SK-N-SH treated with all-trans-retinoic acid at 6 μM for 48 hours (cell line): ENCODE measurements around the gene EPS8L2.

Source experiments
- ATAC-seq: fragments of 200-7000 bp; cut with Tn5 transposase; 3 replicates; pipeline ENCODE4 v1.9.1; 2020; ENCODE audit warnings: mild to moderate bottlenecking, moderate library complexity
- ARNTL ChIP-seq: fragments of 450-650 bp; formaldehyde crosslinking; IDR thresholded peaks from 2 replicates; pipeline ENCODE4 v1.5.0; 2020; ENCODE audit warnings: low read depth, mild to moderate bottlenecking, moderate library complexity, borderline replicate concordance
- BACH2 ChIP-seq: fragments of 250-450 bp; sonication (Bioruptor Pico); IDR thresholded peaks from 2 replicates; pipeline ENCODE4 v1.9.0; 2021; ENCODE audit warnings: mild to moderate bottlenecking, borderline replicate concordance
- CSDC2 ChIP-seq: fragments of 250-450 bp; sonication (Bioruptor Pico); IDR thresholded peaks from 2 replicates; pipeline ENCODE4 v1.5.0; 2020; ENCODE audit warnings: mild to moderate bottlenecking, moderate library complexity
- ESRRG ChIP-seq: fragments of 250-450 bp; sonication (Bioruptor Pico); IDR thresholded peaks from 2 replicates; pipeline ENCODE4 v1.6.1; 2021; ENCODE audit warnings: mild to moderate bottlenecking
- GLIS3 ChIP-seq: fragments of 250-450 bp; sonication (Bioruptor Pico); IDR thresholded peaks from 2 replicates; pipeline ENCODE4 v1.5.0; 2020; ENCODE audit warnings: mild to moderate bottlenecking, moderate library complexity
- ISL1 ChIP-seq: fragments of 250-450 bp; sonication (Bioruptor Pico); IDR thresholded peaks from 2 replicates; pipeline ENCODE4 v2.1.2; 2022; ENCODE audit warnings: mild to moderate bottlenecking, moderate library complexity
- OSR1 ChIP-seq: fragments of 250-450 bp; sonication (Bioruptor Pico); IDR thresholded peaks from 2 replicates; pipeline ENCODE4 v1.8.0; 2022; ENCODE audit warnings: moderate library complexity, mild to moderate bottlenecking, inconsistent platforms
- PATZ1 ChIP-seq: fragments of 250-450 bp; sonication (Bioruptor Pico); IDR thresholded peaks from 2 replicates; pipeline ENCODE4 v1.8.0; 2020; ENCODE audit warnings: mild to moderate bottlenecking, moderate library complexity, borderline replicate concordance
- POU6F1 ChIP-seq: fragments of 250-450 bp; sonication (Bioruptor Pico); IDR thresholded peaks from 2 replicates; pipeline ENCODE4 v1.8.0; 2021; ENCODE audit warnings: low read depth, mild to moderate bottlenecking, moderate library complexity, borderline replicate concordance
- PPARA ChIP-seq: fragments of 250-450 bp; sonication (Bioruptor Pico); IDR thresholded peaks from 2 replicates; pipeline ENCODE4 v1.5.0; 2020; ENCODE audit warnings: mild to moderate bottlenecking, borderline replicate concordance
- RARB ChIP-seq: fragments of 250-450 bp; sonication (Bioruptor Pico); IDR thresholded peaks from 2 replicates; pipeline ENCODE4 v1.8.0; 2021; ENCODE audit warnings: mild to moderate bottlenecking, moderate library complexity
- SNAI2 ChIP-seq: fragments of 250-450 bp; sonication (Bioruptor Pico); IDR thresholded peaks from 2 replicates; pipeline ENCODE4 v1.5.0; 2020; ENCODE audit warnings: mild to moderate bottlenecking, moderate library complexity
- TCF4 ChIP-seq: fragments of 250-450 bp; sonication (Bioruptor Pico); IDR thresholded peaks from 2 replicates; pipeline ENCODE4 v1.8.0; 2021; ENCODE audit warnings: mild to moderate bottlenecking, moderate library complexity, borderline replicate concordance
- TOX ChIP-seq: fragments of 250-450 bp; sonication (Bioruptor Pico); IDR thresholded peaks from 2 replicates; pipeline ENCODE4 v1.8.0; 2021; ENCODE audit warnings: mild to moderate bottlenecking, moderate library complexity, borderline replicate concordance
- TSHZ2 ChIP-seq: fragments of 250-450 bp; sonication (Bioruptor Pico); IDR thresholded peaks from 2 replicates; pipeline ENCODE4 v1.5.0; 2020; ENCODE audit warnings: mild to moderate bottlenecking, moderate library complexity
- ZC3H10 ChIP-seq: fragments of 250-450 bp; sonication (Bioruptor Pico); IDR thresholded peaks from 2 replicates; pipeline ENCODE4 v1.5.1; 2021; ENCODE audit warnings: mild to moderate bottlenecking, moderate library complexity
- ZFP3 ChIP-seq: fragments of 250-450 bp; sonication (Bioruptor Pico); IDR thresholded peaks from 2 replicates; pipeline ENCODE4 v1.5.0; 2020; ENCODE audit warnings: mild to moderate bottlenecking, moderate library complexity
- ZFP30 ChIP-seq: fragments of 450-650 bp; formaldehyde crosslinking; IDR thresholded peaks from 2 replicates; pipeline ENCODE4 v1.5.0; 2022; ENCODE audit warnings: mild to moderate bottlenecking, moderate library complexity
- ZNF70 ChIP-seq: fragments of 450-650 bp; formaldehyde crosslinking; IDR thresholded peaks from 2 replicates; pipeline ENCODE4 v1.5.0; 2020; ENCODE audit warnings: mild to moderate bottlenecking, moderate library complexity
- ZNF8 ChIP-seq: fragments of 450-650 bp; formaldehyde crosslinking; IDR thresholded peaks from 2 replicates; pipeline ENCODE4 v1.5.0; 2020; ENCODE audit warnings: mild to moderate bottlenecking, moderate library complexity
- TF ChIP-seq, protein P1 (sequence below): fragments of 250-450 bp; sonication (Bioruptor Pico); IDR thresholded peaks from 2 replicates; pipeline ENCODE4 v1.5.1; 2020; ENCODE audit warnings: low read depth, mild to moderate bottlenecking, moderate library complexity

Gene EPS8L2

GRCh38 chr11:678297-678696 is 27.7 kb upstream of the EPS8L2 start:
- no peak for ATAC-seq
- no peak for TF ChIP-seq ZFP30
- no peak for TF ChIP-seq TSHZ2
- no peak for TF ChIP-seq ZNF8 (CRISPR knock-in tag)
- TF ChIP-seq, protein P1, sequence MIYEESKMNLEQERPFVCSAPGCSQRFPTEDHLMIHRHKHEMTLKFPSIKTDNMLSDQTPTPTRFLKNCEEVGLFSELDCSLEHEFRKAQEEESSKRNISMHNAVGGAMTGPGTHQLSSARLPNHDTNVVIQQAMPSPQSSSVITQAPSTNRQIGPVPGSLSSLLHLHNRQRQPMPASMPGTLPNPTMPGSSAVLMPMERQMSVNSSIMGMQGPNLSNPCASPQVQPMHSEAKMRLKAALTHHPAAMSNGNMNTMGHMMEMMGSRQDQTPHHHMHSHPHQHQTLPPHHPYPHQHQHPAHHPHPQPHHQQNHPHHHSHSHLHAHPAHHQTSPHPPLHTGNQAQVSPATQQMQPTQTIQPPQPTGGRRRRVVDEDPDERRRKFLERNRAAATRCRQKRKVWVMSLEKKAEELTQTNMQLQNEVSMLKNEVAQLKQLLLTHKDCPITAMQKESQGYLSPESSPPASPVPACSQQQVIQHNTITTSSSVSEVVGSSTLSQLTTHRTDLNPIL (CRISPR knock-in tag), result no peak
- TF ChIP-seq ESRRG (CRISPR knock-in tag), result no peak
- TF ChIP-seq ISL1 (CRISPR knock-in tag), result no peak

DNA sequence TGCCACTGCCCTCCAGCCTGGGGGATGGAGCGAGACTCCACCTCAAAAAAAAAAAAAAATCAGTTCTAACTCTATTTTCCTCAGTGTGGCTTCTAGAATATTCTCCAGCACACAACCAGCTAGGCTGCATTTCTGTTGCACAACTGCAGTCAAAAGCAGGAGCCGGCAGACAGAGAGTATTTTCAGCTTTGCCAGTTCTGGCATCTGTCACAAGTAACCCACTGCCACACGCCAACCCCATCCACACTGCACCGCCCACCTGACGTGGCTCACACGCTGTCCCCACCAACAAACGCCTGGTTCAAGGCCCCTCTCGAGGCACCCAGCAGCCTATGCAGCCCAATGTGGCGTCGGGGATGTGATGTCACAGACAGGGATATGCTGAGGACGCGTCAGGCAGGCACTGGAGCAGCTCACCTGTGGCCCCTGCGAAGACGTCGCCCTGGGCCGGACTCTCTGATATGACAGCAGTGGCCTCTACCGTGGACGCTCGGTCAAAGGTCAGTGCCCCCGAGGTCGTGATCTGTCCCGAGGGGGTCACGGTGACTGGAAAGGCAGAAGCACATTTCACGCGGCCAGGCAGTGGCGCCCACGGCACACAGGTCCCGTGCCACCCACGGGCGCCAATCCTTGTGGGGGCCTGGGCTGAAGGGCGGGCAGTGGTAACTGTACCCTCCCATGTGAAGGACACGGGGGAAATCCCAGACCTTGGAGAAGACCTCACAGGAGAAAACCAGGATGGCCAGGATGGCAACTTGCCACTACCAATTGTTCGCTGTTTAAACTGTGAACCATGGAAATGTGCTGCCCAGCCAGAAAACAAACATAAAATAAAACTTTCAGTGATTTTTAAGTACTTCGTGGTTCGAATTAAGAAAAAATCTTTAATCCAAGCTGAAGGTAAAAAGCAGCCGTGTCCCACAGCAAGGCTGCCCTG is 26.5 kb upstream of the EPS8L2 start:
- ATAC-seq, result no peak
- TF ChIP-seq GLIS3 (no peak), POU6F1 (CRISPR knock-in tag) (no peak), ZFP3 (CRISPR knock-in tag) (no peak), ZNF70 (CRISPR knock-in tag) (no peak), OSR1 (CRISPR knock-in tag) (no peak), ZFP30 (no peak), RARB (CRISPR knock-in tag) (no peak), ZNF8 (CRISPR knock-in tag) (no peak)

DNA sequence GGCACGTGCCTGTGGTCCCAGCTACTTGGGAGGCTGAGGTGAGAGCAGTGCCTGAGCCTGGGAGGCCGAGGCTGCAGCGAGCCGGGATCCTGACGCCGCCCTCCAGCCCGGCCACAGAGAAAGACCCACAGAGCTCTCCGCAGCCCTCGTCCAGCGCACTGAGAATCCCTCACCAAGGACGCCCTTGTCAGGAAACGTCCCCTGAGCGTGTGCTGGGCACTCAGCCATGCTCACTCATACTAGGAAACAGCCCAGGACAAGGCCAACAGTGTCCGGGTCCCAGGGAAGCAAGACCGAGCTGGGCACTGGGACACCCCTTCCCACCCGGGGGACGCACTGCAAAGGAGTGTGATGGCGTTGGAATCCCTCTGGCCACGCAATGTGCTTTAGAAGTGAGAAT is 25.6 kb upstream of the EPS8L2 start:
- TF ChIP-seq ZNF8 (CRISPR knock-in tag) (no peak), BACH2 (CRISPR knock-in tag) (no peak), SNAI2 (no peak), ZNF70 (CRISPR knock-in tag) (no peak), RARB (CRISPR knock-in tag) (no peak), PPARA (CRISPR knock-in tag) (no peak), PATZ1 (no peak)
- no peak for ATAC-seq

DNA sequence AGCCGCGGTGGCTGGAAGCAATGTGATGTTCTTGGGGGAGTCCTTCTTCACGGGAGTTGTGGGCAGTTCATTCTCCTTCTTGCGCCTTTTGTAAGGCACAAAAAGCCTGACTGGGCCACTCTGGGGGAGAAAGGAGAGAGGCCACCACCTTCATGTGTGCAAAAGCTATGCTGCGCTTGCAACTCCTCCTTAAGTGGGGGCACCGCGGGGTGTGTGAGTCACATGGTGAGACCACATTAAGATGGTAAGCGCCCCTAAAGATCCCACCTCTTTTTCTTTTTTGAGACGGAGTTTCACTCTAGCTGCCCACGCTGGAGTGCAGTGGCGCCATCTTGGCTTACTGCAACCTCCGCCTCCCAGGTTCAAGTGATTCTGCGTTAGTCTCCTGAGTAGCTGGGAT is 25.1 kb upstream of the EPS8L2 start:
- ATAC-seq, result no peak
- TF ChIP-seq OSR1 (CRISPR knock-in tag) (no peak), TOX (CRISPR knock-in tag) (no peak), ZC3H10 (no peak), CSDC2 (CRISPR knock-in tag) (no peak), TSHZ2 (no peak), ARNTL (CRISPR knock-in tag) (no peak), TCF4 (CRISPR knock-in tag) (no peak)
